ENCODE measurements around the gene HEBP2. TPM values are rescaled to one million over a fixed set of nuclear protein-coding genes. Genes with fewer than 3 reads are reported as not detected.

Gene HEBP2
- total RNA-seq, 1 donor from 2014 or later, result 46.3 TPM

DNA sequence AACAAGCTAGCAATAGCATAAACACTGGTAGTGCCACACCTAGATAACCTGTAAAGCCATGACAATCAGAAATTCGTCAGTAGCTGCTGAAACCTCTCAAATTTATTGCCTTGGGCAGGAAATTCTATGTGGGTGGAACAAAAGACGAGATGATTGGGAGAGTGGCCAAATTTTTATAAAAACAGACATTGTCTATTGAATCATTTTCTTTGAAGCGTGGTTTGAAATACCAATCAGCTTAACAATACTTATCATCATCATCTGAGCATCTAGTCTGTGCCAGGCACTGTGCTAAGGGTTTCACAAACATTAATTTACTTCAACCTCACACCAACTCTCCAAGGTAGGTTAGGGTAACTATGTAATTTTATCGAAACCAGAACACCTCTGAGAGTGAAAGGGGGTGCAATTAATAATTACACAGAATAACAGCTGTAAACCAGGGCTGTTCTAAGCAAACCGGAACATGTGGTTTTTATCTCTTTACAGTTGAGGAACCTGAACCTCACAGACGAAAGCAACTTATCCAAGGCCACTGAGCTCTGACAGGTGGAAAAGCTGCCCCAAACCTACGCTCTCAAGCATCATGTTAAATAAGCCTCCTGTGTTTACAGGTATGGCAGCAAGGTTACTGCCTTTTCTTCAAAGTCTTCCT, 51.9 kb downstream of the HEBP2 start:
- peak; percentile 80 for DNase-seq

- peak; percentile 48 for DNase-seq
Observed at GRCh38 chr6:138456401-138456790, 52.4 kb downstream of the HEBP2 start.

- DNase-seq, result no peak
Observed at GRCh38 chr6:138461647-138462046, 57.6 kb downstream of the HEBP2 start.

DNA sequence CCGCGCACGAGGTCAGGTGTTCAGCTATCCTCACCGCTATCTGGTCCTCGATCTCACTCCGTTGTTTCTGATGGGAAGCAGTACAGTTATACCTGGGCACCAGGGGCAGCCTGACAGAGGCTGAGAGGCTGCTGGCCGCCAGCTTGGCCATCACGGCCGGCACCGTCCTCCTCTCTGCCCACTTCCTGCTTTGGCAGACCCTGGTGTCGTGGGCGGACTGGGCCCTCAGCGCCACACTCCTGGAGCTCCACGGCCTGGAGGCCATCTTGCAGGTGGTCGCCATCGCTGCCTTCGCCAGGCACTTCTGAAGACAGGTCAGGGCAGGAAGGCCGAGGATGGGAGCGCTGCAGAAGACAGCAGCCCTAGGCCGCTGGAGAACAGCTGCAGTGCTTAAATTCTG, 60.1 kb downstream of the HEBP2 start:
- no peak for DNase-seq

- peak; percentile 88 for DNase-seq
Observed at GRCh38 chr6:138465007-138465645, 61.1 kb downstream of the HEBP2 start.

- no peak for DNase-seq
Observed at GRCh38 chr6:138467901-138468300, 63.9 kb downstream of the HEBP2 start.

GRCh38 chr6:138468320-138469015, 64.4 kb downstream of the HEBP2 start:
- no peak for DNase-seq

Other genes with a start within 250 kb of the HEBP2 start
- 2.0 and 5.8 TPM in 2 replicates for gene ARFGEF3, start 242.3 kb upstream of the HEBP2 start, total RNA-seq
- gene PBOV1, start 185.7 kb upstream of the HEBP2 start, total RNA-seq, result not detected in 2 replicates
- not detected in 2 replicates for gene SMIM28, start 26.3 kb upstream of the HEBP2 start, total RNA-seq
- gene NHSL1, start 95.3 kb downstream of the HEBP2 start, total RNA-seq, result 45.1 and 78.7 TPM in 2 replicates